ENCODE data around the gene OR6S1. TPM values are rescaled to one million over a fixed set of nuclear protein-coding genes. Genes with fewer than 3 reads are reported as not detected.

OR6S1 gene
- total and polyA plus RNA-seq, 2 donors (not counting 3 experiments of a cell fraction or from before 2014, with no cell fraction given): not detected

- dilution Hi-C loops (cut with MboI; ENCODE audit: extremely low pct_ligation_motif_present, low sequenced_read_pairs): no loop called here
- H3K9ac ChIP-seq (replicated peaks; ENCODE audit: extremely low read depth, insufficient read depth, low read length): no peak overlapping the region
- no peak overlapping the region for H3K4me3 ChIP-seq (replicated peaks in 1 of 3; ENCODE audit: insufficient read depth in 1 of 3, low read depth in 1 of 3, low read length in 3 of 3)
- H3K27me3 ChIP-seq (ENCODE audit: control insufficient read depth in 2 of 2, insufficient read depth in 2 of 2, low read length in 2 of 2): no peaks in the 10 kb centered on the region
- H2AFZ ChIP-seq (ENCODE audit: low read depth, low read length): no peak overlapping the region
- TF ChIP-seq POLR2AphosphoS5 (IDR thresholded peaks at IDR 0.05; ENCODE audit: insufficient read depth, low read depth, low read length): no peak
- H3K27ac ChIP-seq (ENCODE audit: insufficient read depth, low read depth, low read length): no peak overlapping the region
- H3K9me1 ChIP-seq (replicated peaks; ENCODE audit: control insufficient read depth, extremely low read depth, insufficient read depth, low read length): no peaks in the 10 kb centered on the region
- ChIA-PET CTCF (interaction anchor here (0.8 to 8.7 kb wide), 4 partner anchors 86 to 276 kb away, joined by 3 to 110 read pairs (median 43); partner anchors contain the start of genes PIP4P1 and TEP1), POLR2A (no interaction called here)
- no peaks in the 10 kb centered on the region for H3K4me1 ChIP-seq (ENCODE audit: control insufficient read depth, extremely low read depth, insufficient read depth, low read length)
- no peak overlapping the region for H3K4me2 ChIP-seq (ENCODE audit: insufficient read depth, low read length)
- no peaks in the 10 kb centered on the region for H3K36me3 ChIP-seq (ENCODE audit: control insufficient read depth in 2 of 2, extremely low read depth in 1 of 2, insufficient read depth in 2 of 2, low read length in 2 of 2)
- no peaks in the 10 kb centered on the region for H3K79me2 ChIP-seq (ENCODE audit: control insufficient read depth, insufficient read depth, low read length)
- no peaks in the 10 kb centered on the region for H3K9me3 ChIP-seq (replicated peaks; ENCODE audit: control insufficient read depth, insufficient read depth, low read length)
- DNase-seq (ENCODE audit: low read depth, low spot score): no peak
- H4K20me1 ChIP-seq (replicated peaks; ENCODE audit: control insufficient read depth, extremely low read depth, insufficient read depth, low read length): no peaks in the 10 kb centered on the region
- no TSS peak for BruUV-seq (replicated peaks)
- no peak for FAIRE-seq
- intact Hi-C loops (cut with micrococcal nuclease): no loop called here
Measured at GRCh38 chr14:20603813-20604690, 37.4 kb downstream of the OR6S1 start.

DNA sequence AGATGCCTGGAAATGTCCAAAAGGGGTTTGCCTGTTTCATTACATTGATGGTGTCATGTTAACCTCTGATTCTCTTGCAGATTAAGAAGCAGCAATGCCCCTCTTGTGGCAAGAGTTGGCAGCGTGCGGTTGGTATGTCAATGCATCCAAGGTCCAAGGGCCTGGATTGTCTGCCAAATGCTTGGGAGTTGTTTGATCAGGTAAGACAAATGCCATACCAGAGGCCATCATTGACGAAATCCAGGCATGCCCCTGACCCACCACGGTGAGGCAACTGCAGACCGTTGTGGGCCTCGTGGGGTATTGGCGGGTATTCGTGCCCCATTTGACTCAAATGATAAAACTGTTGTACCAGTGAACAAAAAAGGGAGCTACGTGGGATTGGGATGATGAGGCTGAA is 38.9 kb downstream of the OR6S1 start:
- Histone ChIP-seq H3K4me2 (ENCODE audit: insufficient read depth, low read length) (no peak overlapping the region), H3K9ac (replicated peaks; ENCODE audit: extremely low read depth, insufficient read depth, low read length) (no peak overlapping the region), H3K36me3 (ENCODE audit: control insufficient read depth in 2 of 2, extremely low read depth in 1 of 2, insufficient read depth in 2 of 2, low read length in 2 of 2) (no peaks in the 10 kb centered on the region), H3K9me1 (replicated peaks; ENCODE audit: control insufficient read depth, extremely low read depth, insufficient read depth, low read length) (no peaks in the 10 kb centered on the region), H2AFZ (ENCODE audit: low read depth, low read length) (no peak overlapping the region), H3K79me2 (ENCODE audit: control insufficient read depth, insufficient read depth, low read length) (no peaks in the 10 kb centered on the region), H3K4me1 (ENCODE audit: control insufficient read depth, extremely low read depth, insufficient read depth, low read length) (no peaks in the 10 kb centered on the region), H3K27ac (ENCODE audit: insufficient read depth, low read depth, low read length) (no peak overlapping the region), H3K4me3 (replicated peaks in 1 of 3; ENCODE audit: insufficient read depth in 1 of 3, low read depth in 1 of 3, low read length in 3 of 3) (no peak overlapping the region), H4K20me1 (replicated peaks; ENCODE audit: control insufficient read depth, extremely low read depth, insufficient read depth, low read length) (no peaks in the 10 kb centered on the region), H3K27me3 (ENCODE audit: control insufficient read depth in 2 of 2, insufficient read depth in 2 of 2, low read length in 2 of 2) (peaks cover 0 to 2% of the 10 kb centered on the region in 2 experiments), H3K9me3 (replicated peaks; ENCODE audit: control insufficient read depth, insufficient read depth, low read length) (no peaks in the 10 kb centered on the region)
- FAIRE-seq: no peak
- no peak for DNase-seq (ENCODE audit: low read depth, low spot score)
- ChIA-PET CTCF (interaction anchor here (8.7 kb wide), 1 partner anchor 188 kb away, joined by 110 read pairs; the partner anchor contains the start of gene TEP1), POLR2A (no interaction called here)
- dilution Hi-C loops (cut with MboI; ENCODE audit: extremely low pct_ligation_motif_present, low sequenced_read_pairs) (no loop called here), intact Hi-C loops (cut with micrococcal nuclease) (no loop called here)
- no peak for TF ChIP-seq GATA2 (IDR thresholded peaks at IDR 0.05; ENCODE audit: insufficient read depth, insufficient read length, low read depth, low read length)
- TF ChIP-seq CTCF (IDR thresholded peaks at IDR 0.05; ENCODE audit: extremely low read depth in 1 of 2, insufficient read depth in 1 of 2, low read depth in 1 of 2, low read length in 2 of 2): no peak
- TF ChIP-seq MAX (IDR thresholded peaks at IDR 0.05; ENCODE audit: insufficient read depth, insufficient read length): no peak
- TF ChIP-seq MYC (IDR thresholded peaks at IDR 0.05; ENCODE audit: low read depth, low read length): no peak
- no peak for TF ChIP-seq FOS (IDR thresholded peaks at IDR 0.05; ENCODE audit: borderline replicate concordance, insufficient read depth, low read length)
- TF ChIP-seq JUN (IDR thresholded peaks at IDR 0.05; ENCODE audit: borderline replicate concordance, insufficient read depth, insufficient read length, low read depth): no peak
- no peak for TF ChIP-seq POLR2A (IDR thresholded peaks at IDR 0.05; ENCODE audit: low read depth, low read length)
- no peak for TF ChIP-seq POLR2AphosphoS5 (IDR thresholded peaks at IDR 0.05; ENCODE audit: insufficient read depth, low read depth, low read length)
- no TSS peak for BruUV-seq (replicated peaks)
